HG02884 (cell line): ENCODE measurements around the gene CHST11.
A peak's percentile ranks its signal among the peaks of the same experiment; 100 is the strongest.
"Not testable (repeated sequence)": the region's sequence is repeated elsewhere in the genome, so short reads cannot be mapped to it uniquely, and the experiment has no call there.

ENCODE experiments used
- ATAC-seq: cut with Tn5 transposase; IDR thresholded peaks from one replicate; pipeline ENCODE4 v1.9.1; 2021; ENCODE audit warnings: mild to moderate bottlenecking, moderate library complexity; ENCODE audit not compliant: unreplicated experiment

The CHST11 gene

DNA sequence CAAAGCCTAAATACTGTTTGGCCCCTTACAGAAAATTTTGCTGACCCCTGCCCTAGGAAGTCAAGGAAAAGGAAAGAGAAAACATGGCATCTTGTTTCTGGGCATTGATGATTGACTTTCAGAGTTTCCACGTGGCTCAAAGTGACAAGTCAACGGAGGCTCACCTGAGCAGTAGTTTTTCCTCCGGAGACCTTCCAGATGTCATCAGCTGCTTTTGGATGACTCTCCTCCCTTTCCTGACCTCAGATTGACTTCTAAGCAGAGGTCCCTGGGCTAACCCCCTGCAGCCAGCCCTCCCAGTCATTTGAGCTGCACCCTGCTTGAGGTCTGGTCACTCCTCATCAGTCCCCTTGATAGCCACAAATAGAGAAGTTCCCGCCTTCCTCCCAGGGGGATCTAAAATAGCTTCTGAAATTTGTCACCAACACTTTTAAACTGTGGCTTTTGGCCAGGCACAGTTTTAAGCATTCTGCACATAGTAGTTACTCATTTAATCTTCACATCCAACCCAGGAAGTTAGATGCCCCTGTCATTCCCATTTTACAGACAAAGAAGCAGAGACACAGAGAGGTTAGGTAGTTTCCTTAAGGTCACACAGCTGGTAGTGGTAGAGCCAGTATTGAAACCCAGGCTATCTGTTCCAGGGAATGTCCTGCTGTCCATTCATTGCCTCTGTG lies 143.4 kb downstream of the CHST11 start:
- ATAC-seq, result no peak

DNA sequence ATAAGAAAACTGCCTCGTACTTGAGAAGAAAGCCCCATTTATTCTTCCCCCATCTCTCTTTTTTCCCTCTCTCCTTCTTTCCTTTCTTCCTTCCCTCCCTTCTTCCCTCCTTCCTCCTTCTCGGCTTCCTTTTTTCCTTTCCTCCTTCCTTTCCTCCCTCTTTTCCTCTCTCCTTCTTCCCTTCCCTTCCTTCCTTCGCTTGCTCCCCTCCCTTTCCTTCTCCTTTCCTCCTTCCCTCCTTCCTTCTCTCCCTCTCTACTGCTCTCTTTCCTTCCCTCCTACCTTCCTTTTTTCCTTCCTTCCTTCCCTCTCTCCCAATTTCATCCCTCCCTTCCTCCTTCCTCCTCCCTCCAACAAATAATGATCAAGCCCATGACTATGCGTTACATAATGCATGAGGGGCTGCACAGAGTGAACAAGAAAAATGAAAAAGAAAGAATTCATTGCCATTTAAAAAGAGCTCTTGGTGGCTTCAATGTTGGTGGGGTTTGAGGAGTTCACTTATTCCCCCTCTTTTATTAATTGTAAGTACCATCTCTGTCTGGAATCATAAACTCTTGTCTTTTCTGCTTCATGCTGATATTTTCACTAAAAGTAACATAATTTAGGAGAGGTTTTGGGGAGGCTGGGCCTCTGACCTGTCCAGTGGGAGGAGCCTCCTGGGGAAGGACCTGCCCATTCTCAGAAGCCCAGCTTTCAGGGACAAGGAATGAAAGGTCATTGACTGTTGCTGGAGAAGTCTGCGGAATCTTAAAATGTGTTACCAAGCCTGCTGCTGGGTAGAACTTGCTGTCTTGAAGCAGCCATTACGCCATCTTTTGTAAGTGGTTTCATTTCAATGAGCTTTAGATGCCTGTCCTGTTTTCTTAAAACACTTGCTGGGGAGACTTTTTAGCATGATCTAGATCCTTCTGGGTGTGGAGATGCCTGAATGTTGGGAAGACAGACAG lies 144.3 kb downstream of the CHST11 start:
- ATAC-seq, result no peak

DNA sequence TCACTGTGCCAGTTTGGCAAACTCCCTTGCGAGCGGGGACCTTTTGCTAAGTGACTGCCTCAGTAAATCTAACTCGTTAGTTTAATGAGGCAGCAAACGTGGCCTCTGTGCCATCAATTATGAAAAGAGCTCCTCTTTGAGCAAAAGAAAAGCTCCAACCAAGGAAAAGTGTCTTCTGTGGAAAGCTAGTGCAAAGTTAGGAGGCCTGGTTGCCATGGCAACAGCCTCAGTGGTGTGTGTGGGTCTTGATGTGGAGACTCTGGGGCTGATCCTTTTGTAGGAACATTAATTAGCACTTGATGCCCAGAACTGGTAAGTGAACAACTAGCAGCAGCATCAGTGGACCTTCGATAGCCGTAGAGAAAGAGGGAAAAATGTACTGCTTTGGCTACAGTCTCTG lies 145.7 kb downstream of the CHST11 start:
- no peak for ATAC-seq

DNA sequence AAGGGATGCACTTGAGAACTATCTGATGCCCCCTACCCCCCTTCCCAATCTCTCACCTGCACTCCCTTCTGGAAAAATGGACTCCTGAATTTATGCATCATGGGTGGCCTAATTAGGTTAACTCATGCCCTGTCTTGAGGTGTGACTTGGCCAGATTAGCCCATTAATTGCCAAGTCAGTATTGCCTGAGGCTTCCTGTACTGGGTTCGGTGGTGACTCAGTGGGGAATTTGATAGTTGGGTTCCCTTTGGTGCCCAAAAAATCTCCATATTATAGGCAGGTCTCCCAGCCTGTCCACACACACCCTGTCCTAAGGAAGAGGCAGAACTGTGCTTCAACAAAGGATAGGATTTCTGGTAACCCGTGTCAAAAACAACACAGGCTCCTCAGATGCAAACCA lies 146.1 kb downstream of the CHST11 start:
- no peak for ATAC-seq

DNA sequence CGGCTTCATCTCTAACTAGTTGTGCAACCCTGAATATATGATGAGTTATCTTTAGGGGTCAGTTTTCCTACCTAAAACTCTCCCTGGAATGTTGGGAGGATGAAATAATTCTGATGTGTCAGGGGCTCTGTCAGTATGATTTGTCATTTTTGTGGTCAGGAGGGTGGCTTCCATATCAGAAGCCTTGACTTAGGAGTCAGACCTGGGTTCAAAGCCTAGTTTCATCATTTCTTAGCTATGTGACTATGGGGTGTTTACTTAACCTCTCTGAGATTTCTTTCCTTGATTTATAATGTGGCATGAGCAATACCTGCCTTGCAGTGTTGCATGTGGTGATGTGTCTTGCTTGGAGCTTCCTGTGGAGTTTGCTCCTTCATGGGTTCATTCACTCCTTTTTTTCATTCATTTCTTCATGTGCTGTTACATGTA lies 146.8 kb downstream of the CHST11 start:
- no peak for ATAC-seq

DNA sequence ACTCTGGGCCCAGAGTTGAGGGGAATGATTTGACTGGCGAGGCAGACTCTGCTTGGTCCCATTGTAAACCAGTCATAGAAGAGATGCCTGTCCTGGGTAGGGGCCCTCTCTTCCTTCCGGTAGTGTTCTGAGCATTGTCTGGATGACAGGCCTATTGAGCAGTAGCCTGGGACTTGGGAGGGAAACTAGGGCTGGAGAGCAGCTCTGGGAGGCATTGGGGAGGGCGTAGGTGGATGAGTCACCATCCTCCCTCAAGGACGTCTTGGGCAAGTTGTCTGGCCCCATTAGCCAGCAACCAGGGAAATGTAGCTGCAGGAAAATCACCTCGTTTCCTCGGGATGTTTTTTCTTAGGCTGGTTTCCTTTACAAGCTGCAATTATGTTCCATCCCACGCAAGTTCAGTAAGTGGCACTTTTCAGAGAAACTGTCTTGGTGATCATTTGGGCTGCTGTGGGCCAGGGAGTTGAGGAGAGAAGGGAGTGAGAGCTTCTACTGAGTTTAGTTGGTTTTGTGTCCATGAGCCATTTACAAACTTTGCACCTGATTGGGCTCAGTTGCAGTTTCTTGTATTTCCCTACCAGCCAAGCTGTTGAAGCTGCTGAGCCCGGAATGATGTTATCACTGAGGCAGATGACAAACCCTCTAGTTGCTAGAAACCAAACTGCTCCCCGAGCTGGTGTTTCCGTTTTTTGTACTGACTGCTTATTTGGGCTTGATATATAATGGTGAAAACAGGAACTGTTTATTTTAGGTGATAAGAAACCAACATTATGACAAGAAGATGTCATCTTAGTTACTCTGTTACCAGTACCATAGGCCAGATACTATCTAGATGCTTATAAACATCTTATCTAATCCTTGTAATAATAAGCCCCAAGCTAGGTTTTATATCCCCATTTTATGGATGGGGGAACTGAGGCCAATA lies 147.6 kb downstream of the CHST11 start:
- peak; percentile 85 for ATAC-seq

DNA sequence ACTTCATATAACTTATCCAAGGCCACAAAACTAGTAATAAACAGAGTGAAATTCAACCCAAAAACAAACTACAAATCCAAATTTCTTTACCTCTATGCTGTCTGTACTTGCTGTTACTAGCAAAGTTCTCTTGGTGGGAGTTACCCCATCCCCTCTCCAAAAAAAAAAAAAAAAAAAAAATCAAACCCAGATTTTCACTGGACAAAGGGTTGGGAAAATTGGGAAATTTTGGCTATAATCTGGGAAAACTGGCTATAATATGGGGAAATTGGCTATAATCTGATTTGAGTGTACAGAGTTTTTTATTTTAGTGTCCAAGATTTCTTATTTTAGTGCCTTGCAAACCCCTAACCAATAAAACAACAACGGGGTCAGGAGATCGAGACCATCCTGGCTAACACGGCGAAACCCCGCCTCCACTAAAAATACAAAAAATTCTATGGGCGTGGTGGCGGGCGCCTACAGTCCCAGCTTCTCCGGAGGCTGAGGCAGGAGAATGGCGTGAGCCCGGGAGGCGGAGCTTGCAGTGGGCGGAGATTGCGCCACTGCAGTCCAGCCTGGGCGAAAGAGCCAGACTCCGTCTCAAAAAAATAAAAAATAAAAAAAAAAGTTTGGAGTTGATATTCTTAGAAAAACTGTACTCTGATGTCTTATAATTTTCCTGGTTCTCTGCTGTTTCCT lies 148.4 kb downstream of the CHST11 start:
- no peak for ATAC-seq

DNA sequence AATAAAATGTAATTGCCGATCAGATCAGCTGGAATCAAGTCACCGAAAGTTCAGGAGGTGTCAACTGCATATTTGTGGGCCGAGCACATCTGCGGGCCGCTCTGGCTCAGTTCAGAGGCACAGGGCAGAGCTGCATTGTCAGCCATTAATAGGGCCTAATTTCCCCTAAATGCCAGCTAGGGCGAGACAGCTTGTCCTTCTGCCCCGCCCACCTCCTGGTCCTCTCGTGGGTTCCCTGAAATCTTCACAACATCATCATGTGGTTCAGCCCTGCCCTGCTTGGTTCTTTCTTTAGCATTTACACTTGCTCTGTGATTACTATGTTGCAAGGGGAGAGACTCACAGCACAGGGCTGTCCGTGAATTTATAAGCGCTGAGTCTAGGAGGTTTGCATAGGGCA lies 148.9 kb downstream of the CHST11 start:
- no peak for ATAC-seq

DNA sequence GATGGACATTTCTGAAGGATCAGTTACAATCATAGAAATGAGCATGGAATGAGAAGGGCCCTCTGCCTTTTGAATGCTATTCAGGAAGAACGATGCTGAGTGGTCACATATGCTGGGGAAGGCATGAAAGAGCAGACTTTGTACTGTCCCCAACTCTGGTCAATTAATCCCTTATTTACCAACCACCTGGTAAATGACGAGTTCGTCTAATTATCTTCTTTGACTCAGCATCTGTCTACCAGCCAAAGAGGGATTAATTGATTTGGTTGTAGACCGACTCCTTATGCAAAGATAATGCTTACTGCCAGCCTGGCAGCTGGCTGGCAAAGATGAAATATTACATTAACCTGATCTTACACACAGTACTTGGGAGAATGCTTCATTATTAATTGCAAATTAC lies 152.2 kb downstream of the CHST11 start:
- ATAC-seq, result no peak

DNA sequence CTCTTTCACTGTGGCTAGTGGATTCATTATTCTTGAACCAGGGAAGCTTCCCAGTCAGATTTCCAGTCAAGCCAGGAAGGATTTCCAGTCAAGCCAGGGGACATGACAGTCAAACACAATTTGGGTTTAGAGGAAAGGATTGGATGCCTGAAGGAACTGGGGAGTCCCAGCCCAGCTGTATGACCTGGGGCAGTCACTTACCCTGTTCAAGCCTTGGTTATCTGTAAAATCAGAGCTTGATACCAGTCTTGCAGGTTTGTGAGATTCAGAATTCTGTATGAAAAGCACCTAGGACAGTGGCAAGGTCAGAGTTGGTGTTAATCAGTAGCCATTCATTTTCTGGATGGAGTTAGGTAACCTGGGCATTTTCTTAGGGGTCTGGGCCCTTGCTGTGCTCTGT lies 152.7 kb downstream of the CHST11 start:
- ATAC-seq, result no peak

DNA sequence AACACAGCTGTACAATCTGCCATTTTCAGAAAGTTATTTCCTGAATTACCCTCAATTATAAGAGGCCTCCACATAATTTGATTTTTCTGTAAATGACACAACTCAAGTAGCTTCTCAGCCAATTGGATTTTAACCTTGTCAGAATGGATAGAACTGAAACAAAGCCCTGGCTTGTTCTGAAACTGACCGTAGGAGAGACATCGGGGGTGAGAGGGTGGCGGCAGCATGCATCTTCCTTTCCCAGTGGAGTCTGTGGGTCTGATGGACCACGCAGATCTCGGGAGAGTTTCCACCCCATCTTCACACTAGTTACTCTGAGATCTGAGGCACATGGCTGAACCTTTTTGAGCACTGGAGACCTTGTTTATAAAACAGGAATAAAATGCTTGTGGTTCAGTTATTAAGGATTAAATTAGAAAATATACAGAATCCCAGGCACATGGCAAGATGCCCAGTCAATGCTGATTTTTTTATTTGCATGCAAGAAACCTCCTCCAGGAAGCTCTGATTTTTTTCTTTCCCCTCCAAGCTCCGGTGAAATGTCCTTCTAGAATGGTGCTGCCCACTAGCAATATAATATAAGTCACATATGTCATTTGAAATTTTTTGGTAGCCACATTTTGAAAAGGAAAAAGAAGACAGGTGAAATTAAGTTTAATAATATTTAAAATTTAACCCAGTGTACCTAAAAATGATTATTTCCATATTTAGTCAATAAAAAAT lies 153.9 kb downstream of the CHST11 start:
- ATAC-seq, result no peak

DNA sequence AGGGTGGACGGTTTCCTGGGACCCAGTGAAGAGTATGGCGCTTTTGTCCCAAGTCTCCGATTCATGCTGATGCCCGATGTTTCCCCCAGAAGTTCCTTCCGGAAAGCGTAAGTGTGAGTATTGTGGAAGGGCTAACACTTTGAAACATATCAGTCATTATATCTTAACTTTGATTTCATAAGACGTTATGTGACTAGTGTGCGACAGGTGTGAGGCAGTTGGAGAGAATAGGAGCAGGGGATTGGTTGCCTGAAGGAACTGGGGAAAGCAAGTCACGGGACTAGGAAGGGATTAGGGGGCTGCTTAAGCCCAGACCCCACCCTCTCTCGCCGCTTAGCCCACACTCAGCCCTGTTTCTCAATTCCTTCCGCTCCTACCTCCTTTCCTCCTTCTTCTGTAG lies 154.9 kb downstream of the CHST11 start:
- no peak for ATAC-seq

DNA sequence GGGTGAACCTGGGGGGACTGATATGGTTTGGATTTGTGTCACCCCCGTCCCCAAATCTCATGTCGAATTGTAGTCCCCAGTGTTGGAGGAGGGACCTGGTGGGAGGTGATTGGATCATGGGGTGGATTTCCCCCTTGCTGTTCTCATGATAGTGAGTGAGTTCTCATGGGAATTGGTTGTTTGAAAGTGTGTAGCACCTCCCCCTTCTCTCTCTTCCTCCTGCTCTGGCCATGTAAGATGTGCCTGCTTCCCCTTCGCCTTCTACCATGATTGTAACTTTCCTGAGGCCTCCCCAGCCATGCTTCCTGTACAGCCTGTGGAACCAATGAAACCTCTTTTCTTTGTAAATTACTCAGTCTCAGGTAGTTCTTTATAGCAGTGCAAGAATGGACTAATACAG lies 156.6 kb downstream of the CHST11 start:
- not testable (repeated sequence) for ATAC-seq

DNA sequence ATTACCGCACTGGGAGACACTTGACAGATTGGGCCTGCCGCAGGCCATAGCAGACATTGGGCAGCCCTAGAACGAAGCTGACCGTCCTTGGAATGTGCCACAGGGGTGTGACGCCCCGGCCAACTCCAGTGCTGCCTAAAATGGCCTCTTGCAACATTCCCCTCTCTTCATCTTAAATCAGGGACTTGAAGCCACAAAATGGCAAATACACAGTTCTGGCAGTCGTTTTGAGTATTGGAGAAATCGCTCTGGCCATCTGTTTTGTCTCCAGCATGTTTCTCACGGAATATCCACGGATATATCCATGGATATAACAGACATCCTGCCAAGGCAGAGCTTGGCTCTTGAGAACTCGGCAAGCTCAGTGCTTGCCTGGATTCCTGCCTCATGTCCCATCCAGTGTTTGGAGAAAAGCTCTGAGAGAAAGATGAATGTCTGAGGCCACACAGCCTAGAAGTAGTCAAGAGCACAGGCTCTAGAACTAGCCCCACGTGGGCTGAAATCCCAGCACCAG lies 158.4 kb downstream of the CHST11 start:
- no peak for ATAC-seq

DNA sequence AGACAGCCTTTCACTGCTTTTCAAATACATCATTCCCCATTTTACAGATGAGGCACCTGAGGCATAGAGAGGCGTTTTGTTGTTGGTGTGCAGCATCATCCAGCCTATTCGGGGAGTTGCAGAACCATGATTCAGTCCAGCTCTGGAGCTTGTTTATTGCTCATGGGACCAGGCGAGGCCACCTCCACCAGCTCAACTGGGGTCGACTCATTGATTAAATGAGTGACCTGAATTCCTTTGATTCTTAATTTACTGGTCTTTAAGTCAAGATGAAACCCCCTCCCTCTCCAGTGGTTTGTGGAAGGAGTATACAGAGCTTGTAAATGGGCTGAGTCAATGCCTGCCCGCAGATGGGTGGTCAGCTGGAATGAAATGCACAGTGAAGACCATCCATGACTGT lies 161.9 kb downstream of the CHST11 start:
- ATAC-seq, result no peak

DNA sequence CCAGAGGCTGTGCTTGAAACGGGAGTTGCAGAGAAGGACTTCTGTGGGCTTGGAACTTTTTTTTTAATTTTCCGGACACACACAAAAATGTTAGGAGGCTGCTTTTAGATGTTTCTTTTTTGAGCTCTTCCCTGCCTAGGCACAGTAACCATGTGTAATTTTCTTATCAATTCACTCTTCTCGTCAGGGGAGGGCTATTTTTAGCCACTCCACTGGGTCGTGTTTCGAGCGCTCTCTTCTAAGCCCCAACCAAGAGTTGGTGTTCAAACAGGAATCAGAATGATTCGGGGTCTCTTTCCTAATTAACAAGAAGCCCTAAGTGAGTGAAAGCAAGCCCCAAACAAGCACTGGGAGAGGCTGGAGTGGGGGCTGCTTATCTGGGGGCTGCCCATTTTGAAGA lies 162.6 kb downstream of the CHST11 start:
- no peak for ATAC-seq

DNA sequence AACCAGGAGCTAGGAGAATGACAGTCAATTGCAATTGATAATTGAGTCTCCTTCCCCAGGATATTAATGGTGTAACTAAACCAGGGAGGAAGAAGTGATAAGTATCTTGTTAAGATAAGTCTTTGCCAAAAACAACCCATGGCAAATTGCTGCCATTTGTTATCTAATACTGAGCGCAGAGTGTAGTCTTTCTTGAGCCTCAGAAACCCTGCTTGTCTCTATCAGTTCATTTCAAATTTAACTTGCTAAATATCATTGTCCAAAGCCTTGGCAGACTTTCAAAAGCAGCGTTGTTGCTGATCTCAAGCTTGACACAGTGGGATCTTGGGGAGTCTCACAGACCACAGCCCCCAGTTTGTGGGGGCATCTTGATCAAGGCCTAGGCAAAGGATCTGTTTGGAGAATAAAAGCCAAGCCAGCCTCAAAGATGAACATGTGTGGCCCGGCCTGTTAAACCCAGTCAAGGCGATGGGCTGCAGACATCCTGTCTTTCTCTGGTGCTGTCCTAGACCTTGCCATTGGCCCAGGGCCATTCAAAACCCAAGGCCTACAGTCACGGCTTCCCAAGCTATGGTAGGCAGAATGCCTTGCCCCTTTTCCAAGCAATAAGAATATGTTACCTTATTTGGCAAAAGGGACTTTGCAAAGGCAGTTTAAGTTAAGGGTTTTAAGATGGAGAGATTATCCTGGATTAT lies 164.2 kb downstream of the CHST11 start:
- ATAC-seq, result no peak

DNA sequence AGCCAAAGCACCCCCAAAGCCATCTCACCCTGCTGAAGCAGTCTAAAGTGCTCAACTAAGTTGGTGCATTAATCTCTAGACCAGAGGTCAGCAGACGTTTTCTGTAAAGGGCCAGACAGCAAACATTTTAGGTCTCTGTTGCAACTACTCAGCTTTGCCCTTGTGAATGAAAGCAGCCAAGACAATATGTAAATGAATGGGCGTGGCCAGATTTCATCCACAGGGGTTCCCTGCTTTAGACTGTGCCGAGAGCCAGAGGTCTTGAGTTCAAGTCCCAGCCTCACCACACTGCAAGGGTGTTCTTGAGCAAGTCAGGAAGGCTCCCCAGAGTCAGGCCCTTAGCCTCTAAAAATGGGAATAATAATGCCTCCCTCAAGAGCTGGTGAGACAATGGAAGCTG lies 166.2 kb downstream of the CHST11 start:
- ATAC-seq, result no peak

DNA sequence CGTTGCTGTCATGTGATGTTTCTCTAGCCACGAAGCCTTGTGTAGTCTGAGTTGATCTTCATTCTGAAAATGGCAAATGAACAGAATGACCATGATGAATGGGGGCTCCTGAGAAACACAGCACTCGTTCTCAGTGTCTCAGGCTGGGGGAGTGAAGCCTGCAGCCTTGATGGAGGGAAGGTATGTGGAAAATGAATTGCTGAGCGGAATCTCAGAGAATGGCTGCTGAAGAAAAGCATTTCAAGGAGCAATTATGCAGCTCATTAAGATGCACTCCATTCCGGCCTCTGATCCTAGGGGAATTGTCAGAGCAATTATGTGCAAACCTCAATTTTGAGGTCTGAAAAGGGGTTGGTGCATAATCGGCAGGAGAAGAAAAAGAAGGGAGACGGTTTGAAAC lies 167.1 kb downstream of the CHST11 start:
- ATAC-seq, result no peak
